HG02852 (cell line): ENCODE measurements around the gene PLEKHD1.

Experiments used
- ATAC-seq: cut with Tn5 transposase; IDR thresholded peaks from one replicate; pipeline ENCODE4 v1.9.1; 2021; ENCODE audit warnings: mild to moderate bottlenecking, moderate library complexity; ENCODE audit not compliant: unreplicated experiment

PLEKHD1 gene

GRCh38 chr14:69547701-69548348 lies 63.3 kb downstream of the PLEKHD1 start:
- no peak for ATAC-seq

- ATAC-seq = no peak
Observed at GRCh38 chr14:69548566-69548965, 64.0 kb downstream of the PLEKHD1 start.

DNA sequence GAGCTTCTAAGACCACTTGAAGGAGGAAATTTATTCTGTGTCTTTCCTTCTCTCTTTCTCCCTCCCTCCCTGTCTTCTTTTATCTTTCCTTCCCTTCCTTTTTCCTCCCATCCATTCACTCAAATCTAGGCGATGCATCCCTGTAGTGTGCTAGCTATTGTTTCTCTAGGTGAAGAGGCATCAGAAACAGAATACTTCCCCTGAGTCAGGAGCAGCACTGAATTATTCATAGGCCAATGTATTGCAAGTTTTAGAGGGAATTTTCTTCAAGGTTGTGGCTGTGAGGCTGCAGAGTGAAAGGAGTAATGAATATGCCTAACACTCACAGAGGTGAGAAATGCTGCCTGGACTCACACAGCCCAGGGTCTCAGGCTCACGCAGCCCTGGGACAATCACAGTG lies 67.0 kb downstream of the PLEKHD1 start:
- no peak for ATAC-seq

DNA sequence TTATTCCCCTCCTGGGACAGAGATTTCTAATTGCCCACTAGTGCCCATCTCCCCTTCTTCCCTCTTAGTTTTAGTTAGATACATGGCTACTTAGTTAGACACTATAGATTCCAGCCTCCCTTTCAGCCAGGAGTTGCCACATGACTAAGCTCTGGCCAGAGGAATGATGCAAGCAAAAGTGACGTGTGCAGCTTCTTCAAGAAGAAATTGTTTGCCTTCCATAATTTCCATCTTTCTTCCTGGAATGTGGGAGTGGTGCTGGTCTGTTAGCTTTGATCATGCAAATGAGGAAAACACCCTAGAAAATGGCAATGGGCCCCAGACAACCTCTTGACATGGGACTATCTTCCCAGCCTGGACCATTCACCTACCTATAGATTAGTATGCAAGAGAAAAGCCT lies 68.7 kb downstream of the PLEKHD1 start:
- ATAC-seq = no peak

- no peak for ATAC-seq
Observed at GRCh38 chr14:69554500-69554899, 70.0 kb downstream of the PLEKHD1 start.

- ATAC-seq = no peak
Observed at GRCh38 chr14:69558774-69559173, 74.2 kb downstream of the PLEKHD1 start.

GRCh38 chr14:69559581-69560011 lies 75.1 kb downstream of the PLEKHD1 start:
- ATAC-seq = no peak

DNA sequence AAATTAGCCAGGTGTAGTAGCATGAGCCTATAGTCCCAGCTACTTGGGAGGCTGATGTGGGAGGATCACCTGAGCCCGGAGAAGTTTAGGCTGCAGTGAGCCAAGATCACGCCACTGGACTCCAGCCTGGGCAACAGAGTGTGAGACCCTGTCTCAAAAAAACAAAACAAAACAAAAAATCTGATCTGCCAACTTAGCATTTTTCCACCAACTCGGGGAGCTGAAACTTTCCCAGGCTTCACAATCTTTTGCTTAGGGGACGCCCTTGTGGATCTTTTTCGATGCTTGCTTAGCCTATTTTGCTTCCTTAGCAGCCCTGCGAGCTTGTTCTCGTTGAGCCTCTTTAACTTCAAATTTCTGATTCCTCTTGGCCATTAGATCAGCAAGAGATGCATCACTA lies 76.3 kb downstream of the PLEKHD1 start:
- no peak for ATAC-seq

- no peak for ATAC-seq
Observed at GRCh38 chr14:69561893-69562292, 77.4 kb downstream of the PLEKHD1 start.

DNA sequence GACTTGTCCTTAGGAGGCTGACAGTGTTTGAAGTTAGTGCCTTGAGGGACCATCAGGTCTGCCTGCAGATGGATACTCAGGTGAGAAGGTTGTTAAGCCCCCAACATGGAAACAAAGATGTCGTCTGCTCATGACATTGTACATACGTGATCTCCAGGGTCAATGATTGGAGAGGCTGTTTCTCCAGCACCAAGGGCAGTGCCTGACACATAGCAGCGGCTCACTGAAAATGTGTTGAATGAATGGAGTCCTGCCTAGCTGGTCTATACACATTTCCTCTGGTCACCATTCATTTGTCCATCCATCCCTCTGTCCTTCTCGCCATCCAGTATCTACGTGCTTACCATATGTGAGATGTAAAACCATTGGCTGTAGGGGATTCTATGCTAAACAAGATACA lies 83.0 kb downstream of the PLEKHD1 start:
- ATAC-seq = no peak

DNA sequence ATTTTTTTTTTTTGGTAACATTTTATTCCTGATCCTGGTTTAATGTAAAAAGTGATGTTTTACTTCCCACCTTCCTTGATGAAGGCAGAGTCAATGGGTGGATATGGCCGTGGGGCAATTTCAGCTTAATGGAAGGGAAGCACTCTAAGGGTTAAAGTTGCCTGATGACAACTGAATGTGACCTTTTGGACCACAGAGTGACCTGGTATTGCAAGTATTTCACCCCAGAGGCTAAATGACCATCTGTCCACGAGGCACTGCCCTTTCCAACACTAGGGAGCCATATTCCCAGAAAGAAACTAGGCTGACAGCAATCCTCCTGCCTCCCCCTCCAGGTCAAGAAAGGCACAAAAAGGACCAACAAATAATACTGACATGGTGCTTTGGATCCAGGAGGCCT lies 85.3 kb downstream of the PLEKHD1 start:
- ATAC-seq = no peak

DNA sequence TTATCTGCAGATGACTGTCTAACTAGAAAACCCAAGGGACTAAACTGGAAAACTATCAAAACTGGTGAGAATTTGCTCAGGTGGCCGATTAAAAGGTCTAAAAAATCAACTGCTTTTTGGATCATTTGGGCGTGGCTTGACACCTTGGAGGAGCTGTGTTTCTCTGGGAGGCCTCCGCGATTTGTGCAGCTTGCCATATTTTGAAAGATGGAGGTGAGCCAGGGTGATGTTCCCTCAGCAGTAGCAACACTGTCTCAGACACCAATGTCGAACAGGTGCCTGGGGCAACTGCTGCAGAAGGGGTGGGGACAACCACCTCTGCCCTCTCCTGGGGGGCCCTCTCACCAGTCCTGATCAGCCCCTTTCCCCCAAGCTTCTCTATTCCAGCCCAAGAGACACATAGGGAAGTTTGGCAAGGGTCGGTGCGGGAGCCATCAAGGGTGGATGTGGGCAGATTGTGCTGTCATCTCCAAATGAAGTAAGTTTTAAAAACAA lies 86.4 kb downstream of the PLEKHD1 start:
- no peak for ATAC-seq

DNA sequence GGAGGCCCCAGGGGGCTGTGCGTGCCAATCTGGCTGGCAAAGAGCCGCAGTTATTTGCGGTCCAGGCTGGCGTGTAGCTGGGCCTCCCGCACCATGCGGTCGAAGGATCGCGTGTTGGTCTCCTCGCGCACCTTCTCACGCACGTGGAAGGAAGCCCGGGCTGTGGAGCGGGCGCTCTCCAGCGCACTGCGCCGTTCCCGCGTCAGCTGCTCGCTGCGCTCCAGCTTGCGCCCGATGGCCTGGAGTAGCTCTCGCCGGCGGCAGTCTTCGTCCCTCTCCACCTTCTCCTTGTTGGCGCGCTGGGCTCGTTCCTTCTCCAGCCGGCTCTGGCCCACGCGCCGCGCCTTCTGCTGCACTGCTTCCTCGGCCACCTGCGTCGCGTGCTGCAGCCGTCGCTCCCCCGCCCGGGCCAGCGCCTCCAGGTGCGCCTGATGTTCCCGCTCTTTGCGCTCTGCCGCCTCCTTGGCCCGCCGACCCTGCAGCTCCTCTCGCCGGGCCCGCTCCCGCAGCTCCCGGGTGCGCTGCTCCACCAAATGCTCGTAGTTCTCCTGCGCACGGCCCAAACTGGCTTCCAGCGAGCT lies 87.0 kb downstream of the PLEKHD1 start:
- no peak for ATAC-seq

DNA sequence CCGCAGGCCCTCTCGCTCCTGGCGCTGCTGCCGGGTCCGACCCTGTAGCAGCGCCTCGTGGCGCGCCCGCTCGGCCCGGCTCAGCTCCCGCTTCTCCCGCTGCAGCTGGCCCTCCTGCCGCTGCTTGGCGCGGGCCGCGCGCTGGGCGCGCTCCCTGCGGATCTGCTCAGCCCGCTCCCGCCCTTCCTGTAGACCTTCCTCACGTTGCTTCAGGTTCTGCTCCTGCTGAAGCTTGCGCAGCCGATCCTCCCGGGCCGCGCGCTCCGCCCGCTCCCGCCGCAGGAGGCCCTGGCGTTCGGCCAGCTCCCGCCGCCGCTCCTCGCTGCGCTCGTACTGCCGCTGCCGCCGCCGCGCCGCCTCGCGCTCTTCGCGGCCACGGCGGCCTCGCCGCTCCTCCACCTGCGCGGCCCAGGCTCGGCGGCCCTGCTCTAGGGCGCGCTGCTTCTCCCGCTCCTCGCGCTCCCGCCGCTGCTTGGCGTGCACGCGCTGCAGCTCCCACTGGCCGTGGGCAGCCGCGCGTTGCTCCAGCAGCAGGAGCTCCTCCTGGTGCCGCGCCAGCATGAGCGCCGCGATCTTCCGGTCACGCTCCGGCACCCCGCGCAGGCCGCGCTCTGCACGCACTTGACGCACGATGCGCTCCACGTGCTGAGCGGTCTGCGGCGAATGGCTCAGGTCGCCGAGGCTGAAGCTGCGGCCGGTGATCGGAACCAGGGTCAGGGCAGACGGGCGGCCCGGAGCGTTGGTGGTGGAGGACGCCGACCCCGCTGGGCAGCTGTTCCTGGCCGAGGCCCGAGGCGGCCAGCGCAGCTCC lies 87.7 kb downstream of the PLEKHD1 start:
- ATAC-seq = no peak

DNA sequence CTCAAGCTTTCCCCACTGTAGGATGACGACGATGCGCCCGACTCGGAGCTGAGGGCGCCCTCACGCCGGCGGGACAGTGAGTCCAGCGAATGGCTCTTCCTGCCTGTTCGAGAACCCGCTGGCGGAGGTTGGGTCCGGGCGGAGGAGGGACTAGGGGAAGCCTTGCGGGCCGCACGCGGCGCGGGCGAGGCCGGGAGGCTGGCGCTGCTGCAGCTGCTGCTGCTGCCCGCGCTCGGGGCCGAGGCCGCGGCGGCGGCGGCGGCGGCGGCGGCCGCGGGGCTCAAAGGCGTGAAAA lies 88.3 kb downstream of the PLEKHD1 start:
- ATAC-seq = no peak

DNA sequence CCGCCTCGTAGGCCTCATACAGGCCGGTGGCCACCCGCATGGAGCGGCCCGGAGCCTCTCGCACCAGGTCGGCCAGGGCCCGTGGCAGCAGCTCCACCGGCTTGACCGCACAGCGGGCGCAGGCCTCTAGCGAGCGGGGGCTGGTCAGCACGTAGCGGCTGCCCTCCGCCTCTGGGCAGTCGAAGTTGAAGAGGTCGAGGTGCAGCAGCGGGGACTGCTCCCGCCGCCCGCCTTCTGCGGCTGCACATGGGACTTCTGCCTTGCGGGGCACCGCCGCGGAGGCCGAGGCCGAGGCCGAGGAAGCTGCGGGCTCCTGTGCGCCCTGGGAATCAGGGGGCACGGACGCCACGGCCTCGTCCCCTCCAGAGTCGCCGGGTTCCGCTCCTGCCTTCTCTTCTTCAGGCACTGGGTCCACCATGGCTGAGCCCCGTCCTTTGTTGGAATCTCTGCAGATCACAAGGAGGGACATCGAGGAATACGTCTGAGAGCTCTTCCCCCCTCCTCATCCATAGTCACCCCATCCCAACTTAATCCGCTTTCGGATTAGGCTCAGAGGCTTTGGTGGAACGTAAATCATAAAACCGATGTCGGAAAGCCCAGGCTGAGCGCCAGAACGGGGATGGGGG lies 88.8 kb downstream of the PLEKHD1 start:
- no peak for ATAC-seq

DNA sequence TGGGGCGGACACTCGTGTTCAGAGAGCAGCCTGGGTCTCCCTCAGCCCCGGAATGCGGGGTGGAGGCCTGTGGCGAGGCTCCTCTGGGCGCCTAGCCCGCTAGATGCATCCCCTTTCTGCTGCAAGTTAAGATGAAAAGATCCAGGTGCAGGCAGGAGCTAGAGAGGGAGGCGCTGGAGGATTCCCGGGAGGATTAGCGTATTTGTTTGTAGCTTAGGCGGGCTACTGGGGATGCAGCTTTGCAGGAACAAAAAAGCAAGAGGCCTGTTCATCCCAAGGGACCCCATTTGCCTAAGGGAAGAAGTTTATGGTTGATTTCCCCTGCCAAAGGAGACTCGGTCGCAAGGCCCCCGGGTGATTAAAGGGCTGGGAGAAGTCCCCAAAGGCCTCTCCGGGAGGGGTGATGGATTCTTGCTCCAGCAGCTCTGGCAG lies 89.3 kb downstream of the PLEKHD1 start:
- ATAC-seq = no peak

DNA sequence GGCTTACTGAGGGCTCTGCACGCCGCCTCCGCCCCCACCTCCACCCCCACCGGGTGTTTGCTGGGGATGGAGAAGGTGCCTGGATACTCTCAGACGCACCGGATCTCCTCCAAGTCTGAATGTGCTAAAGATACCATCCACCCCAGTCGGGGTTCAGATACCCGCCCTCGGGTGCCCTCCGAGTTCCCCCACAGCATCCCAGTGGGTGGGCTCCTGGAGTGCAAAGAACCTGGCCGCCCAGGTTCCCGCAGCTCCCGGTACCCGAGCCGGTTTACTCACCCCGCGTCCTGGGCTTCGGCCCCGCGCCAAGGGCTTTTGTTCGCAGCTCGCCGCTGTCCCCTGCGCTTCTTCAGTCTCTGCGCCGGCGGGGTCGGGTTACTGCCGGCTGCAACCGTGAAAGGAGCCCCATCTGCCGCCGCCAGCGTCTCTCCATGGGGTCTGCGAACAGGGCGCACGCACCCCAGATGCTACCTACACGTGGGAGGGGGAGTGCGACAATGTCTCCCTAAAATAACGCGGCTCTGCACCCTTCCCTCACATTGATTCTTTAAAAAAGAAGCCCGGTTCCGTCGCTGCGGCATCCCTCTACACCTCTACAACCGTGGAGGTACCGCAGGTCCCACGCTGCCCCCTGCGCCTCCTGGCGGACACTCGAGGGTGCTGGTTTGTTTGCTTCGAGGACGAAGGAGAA lies 89.9 kb downstream of the PLEKHD1 start, which contains the start of gene CCDC177:
Gene CCDC177, minus strand, starts transcription at position 609 of the 691 bp plus-strand sequence. CDS start 1,249 bp downstream, outside the sequence.
- no peak for ATAC-seq

GRCh38 chr14:69574954-69575295 lies 90.4 kb downstream of the PLEKHD1 start:
- ATAC-seq = no peak

DNA sequence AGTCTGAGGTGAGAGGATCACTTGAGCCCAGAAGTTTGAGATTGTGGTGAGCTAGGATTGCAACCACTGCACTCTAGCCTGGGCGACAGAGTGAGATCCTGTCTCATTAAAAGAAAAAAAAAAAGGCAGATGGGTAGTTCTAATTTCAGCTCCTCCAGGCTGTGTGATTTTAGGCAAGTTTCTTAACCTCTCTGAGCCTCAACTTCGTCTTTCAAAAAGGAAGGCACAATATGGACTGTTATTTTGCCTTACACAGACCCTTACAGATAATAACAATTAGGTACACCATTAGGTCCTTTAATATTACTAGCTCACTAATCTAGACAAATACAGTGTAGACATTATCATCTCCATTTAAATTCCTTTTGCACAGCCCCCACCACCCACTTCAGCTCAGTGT lies 94.9 kb downstream of the PLEKHD1 start:
- ATAC-seq = no peak

DNA sequence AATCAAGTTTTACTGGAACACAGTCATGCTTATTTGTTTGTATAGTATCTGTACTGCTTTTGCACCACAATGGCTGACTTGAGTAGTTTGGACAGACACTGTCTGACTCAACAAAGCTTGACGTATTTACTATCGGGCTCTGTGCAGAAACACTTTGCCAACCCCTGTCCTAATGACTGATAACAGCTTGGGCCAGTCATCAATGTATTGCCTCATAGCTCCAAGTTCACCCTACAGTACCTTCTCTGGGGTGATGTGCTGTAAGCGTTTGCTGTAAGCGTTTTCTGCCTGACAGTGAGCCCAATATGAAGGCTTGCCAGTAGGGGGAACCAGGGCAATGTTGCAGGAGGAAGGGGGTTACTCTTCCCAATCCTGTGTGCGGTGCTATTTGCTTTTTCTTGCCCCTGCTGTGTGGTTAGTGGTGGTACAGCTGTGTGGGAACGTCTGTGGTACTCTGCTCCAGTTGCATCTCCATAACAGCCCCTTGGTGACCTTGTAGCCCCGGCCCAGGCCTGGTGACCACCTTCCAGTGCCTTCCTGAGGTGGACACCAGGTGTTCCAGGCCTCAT lies 95.6 kb downstream of the PLEKHD1 start:
- ATAC-seq = no peak
